ENCODE results near the gene AGK. TPM values are rescaled to one million over a fixed set of nuclear protein-coding genes. Genes with fewer than 3 reads are reported as not detected.
"Not testable (repeated sequence)": the region's sequence is repeated elsewhere in the genome, so short reads cannot be mapped to it uniquely, and the experiment has no call there.

Gene AGK
- total RNA-seq, 1 experiment from 2014 or later: 32.2 TPM

DNA sequence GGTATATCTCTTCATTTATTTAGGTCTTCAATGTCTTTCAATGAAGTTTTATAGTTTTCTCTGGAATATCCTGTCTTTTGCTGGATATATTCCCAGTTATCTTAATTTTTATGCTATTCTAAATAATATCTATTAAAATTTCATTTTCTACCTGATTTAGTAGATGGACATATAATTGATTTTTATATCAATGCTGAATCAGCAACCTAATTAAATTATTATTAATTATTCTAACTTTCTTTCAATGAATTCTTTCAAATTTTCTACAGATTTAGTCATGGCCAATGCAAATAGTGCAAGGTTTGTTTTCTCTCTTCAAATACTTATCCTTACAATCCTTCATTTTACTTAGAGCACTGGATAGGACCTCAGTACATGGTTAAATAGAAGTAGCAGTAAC lies 94.0 kb downstream of the AGK start:
- peaks cover 12% of the 10 kb centered on the region for H3K4me1 Mint-ChIP-seq
- H3K27ac Mint-ChIP-seq: no peak overlapping the region
- H3K36me3 Mint-ChIP-seq: peaks cover 11% of the 10 kb centered on the region
- TF ChIP-seq FOXP1 (CRISPR knock-in tag; IDR thresholded peaks at IDR 0.05; ENCODE audit: borderline replicate concordance): no peak
- TF ChIP-seq OVOL2 (CRISPR knock-in tag; IDR thresholded peaks at IDR 0.05; ENCODE audit: borderline replicate concordance): no peak
- no peak for TF ChIP-seq CREB1 (CRISPR knock-in tag; IDR thresholded peaks at IDR 0.05)
- no peak for TF ChIP-seq FOXK1 (CRISPR knock-in tag; IDR thresholded peaks at IDR 0.05)
- TF ChIP-seq, protein P1, sequence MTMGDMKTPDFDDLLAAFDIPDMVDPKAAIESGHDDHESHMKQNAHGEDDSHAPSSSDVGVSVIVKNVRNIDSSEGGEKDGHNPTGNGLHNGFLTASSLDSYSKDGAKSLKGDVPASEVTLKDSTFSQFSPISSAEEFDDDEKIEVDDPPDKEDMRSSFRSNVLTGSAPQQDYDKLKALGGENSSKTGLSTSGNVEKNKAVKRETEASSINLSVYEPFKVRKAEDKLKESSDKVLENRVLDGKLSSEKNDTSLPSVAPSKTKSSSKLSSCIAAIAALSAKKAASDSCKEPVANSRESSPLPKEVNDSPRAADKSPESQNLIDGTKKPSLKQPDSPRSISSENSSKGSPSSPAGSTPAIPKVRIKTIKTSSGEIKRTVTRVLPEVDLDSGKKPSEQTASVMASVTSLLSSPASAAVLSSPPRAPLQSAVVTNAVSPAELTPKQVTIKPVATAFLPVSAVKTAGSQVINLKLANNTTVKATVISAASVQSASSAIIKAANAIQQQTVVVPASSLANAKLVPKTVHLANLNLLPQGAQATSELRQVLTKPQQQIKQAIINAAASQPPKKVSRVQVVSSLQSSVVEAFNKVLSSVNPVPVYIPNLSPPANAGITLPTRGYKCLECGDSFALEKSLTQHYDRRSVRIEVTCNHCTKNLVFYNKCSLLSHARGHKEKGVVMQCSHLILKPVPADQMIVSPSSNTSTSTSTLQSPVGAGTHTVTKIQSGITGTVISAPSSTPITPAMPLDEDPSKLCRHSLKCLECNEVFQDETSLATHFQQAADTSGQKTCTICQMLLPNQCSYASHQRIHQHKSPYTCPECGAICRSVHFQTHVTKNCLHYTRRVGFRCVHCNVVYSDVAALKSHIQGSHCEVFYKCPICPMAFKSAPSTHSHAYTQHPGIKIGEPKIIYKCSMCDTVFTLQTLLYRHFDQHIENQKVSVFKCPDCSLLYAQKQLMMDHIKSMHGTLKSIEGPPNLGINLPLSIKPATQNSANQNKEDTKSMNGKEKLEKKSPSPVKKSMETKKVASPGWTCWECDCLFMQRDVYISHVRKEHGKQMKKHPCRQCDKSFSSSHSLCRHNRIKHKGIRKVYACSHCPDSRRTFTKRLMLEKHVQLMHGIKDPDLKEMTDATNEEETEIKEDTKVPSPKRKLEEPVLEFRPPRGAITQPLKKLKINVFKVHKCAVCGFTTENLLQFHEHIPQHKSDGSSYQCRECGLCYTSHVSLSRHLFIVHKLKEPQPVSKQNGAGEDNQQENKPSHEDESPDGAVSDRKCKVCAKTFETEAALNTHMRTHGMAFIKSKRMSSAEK (CRISPR knock-in tag; IDR thresholded peaks at IDR 0.05; ENCODE audit: borderline replicate concordance): no peak
- no peak for TF ChIP-seq ZNF263 (CRISPR knock-in tag; IDR thresholded peaks at IDR 0.05; ENCODE audit: low read depth)
- TF ChIP-seq FOXJ3 (CRISPR knock-in tag; IDR thresholded peaks at IDR 0.05; ENCODE audit: borderline replicate concordance): no peak
- TF ChIP-seq, protein P2, sequence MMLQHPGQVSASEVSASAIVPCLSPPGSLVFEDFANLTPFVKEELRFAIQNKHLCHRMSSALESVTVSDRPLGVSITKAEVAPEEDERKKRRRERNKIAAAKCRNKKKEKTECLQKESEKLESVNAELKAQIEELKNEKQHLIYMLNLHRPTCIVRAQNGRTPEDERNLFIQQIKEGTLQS (CRISPR knock-in tag; conservative IDR thresholded peaks at IDR 0.05): no peak
- TF ChIP-seq KAT7 (CRISPR knock-in tag; IDR thresholded peaks at IDR 0.05; ENCODE audit: borderline replicate concordance): no peak
- no peak for TF ChIP-seq JUN (CRISPR knock-in tag; IDR thresholded peaks at IDR 0.05)
- no peak for TF ChIP-seq NR3C1 (CRISPR knock-in tag; conservative IDR thresholded peaks at IDR 0.05; ENCODE audit: low read depth)
- no peak for TF ChIP-seq TEAD4 (CRISPR knock-in tag; IDR thresholded peaks at IDR 0.05)
- POLR2A ChIA-PET: no interaction called here
- no peaks in the 10 kb centered on the region for H3K27me3 Mint-ChIP-seq (ENCODE audit: low read depth)
- H3K9me3 Mint-ChIP-seq: no peaks in the 10 kb centered on the region
- no peak for ATAC-seq
- no peak for DNase-seq (ENCODE audit: low spot score)
- H3K4me3 Mint-ChIP-seq: no peak overlapping the region
- CTCF ChIA-PET: no interaction called here

DNA sequence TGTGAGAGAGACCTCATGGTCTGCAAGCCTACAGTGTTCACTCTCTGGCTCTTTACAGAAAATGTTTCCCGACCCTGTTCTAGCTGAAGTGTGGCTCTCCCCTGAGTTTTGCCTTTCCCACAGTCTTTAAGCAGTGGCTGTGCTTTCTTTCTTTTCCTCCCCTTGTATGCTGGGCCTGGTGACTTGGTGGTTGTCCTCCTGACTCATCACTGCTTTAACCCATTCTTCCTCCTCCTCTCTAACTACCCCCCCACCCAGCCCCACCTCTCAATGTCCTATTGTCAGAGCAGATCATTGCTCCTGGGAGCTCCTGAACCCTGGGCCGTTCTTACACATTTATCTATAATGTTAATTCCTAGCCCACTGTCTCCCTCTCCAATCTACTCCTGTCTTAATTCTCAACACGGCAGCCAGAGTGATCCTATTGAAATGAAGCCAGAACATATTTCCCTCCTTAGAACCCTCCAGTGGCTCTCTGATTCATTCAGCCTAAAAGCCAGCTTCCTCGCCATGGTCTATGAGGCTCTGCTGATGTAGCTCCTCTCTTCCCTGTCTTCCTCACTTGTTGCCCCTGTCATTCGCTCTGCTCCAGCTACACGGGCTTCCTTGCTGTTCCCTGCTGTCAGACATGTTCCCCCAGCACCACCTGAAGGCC lies 95.7 kb downstream of the AGK start:
- Mint-ChIP-seq H3K36me3 (peaks cover 8% of the 10 kb centered on the region; the same call in 1 of the 2 replicates), H3K27me3 (ENCODE audit: low read depth) (no peaks in the 10 kb centered on the region), H3K9me3 (no peaks in the 10 kb centered on the region), H3K4me3 (no peak overlapping the region), H3K27ac (peak overlapping the region; percentile 68), H3K4me1 (peaks cover 10% of the 10 kb centered on the region)
- CTCF ChIA-PET: interaction anchor here (0.5 to 1.4 kb wide), 4 partner anchors 91 to 835 kb away, joined by 3 to 4 read pairs (median 3); no protein-coding TSS in a partner anchor
- DNase-seq (ENCODE audit: low spot score): no peak
- TF ChIP-seq TCF7 (CRISPR knock-in tag; IDR thresholded peaks at IDR 0.05; ENCODE audit: low read depth): no peak
- TF ChIP-seq, protein P3, sequence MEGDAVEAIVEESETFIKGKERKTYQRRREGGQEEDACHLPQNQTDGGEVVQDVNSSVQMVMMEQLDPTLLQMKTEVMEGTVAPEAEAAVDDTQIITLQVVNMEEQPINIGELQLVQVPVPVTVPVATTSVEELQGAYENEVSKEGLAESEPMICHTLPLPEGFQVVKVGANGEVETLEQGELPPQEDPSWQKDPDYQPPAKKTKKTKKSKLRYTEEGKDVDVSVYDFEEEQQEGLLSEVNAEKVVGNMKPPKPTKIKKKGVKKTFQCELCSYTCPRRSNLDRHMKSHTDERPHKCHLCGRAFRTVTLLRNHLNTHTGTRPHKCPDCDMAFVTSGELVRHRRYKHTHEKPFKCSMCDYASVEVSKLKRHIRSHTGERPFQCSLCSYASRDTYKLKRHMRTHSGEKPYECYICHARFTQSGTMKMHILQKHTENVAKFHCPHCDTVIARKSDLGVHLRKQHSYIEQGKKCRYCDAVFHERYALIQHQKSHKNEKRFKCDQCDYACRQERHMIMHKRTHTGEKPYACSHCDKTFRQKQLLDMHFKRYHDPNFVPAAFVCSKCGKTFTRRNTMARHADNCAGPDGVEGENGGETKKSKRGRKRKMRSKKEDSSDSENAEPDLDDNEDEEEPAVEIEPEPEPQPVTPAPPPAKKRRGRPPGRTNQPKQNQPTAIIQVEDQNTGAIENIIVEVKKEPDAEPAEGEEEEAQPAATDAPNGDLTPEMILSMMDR (IDR thresholded peaks at IDR 0.05): no peak
- no peak for TF ChIP-seq FOXP1 (CRISPR knock-in tag; IDR thresholded peaks at IDR 0.05; ENCODE audit: borderline replicate concordance)
- no peak for TF ChIP-seq ZNF232 (CRISPR knock-in tag; IDR thresholded peaks at IDR 0.05)
- TF ChIP-seq, protein P4, sequence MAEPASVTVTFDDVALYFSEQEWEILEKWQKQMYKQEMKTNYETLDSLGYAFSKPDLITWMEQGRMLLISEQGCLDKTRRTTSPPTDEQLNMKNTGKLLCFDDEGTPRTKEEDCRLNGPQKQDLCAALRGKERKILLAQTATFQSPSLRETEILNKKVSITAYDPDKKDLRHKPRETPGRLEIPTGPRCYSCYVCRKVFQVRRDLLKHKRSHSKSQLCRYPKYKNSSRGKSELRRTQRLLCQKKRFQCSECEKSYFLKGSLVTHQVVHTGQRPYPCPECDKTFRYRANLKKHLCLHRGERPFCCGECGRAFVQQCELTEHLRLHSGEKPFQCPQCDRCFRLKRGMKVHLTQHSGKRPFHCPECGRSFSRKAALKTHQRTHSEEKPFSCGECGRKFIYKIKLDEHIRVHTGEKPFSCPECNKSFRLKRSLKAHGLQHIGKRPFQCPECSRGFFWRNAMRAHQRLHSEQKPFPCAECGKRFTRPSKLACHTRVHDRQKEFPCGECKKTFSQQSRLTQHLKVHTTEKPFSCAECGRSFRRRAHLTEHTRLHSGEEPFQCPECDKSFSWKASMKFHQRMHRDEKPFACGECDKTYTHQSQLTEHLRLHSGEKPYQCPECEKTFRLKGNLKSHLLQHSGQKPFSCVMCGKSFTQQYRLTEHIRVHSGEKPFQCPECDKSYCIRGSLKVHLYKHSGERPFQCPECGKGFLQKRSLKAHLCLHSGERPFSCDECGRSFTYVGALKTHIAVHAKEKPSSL (CRISPR knock-in tag; conservative IDR thresholded peaks at IDR 0.05): no peak
- no peak for ATAC-seq
- POLR2A ChIA-PET: no interaction called here

DNA sequence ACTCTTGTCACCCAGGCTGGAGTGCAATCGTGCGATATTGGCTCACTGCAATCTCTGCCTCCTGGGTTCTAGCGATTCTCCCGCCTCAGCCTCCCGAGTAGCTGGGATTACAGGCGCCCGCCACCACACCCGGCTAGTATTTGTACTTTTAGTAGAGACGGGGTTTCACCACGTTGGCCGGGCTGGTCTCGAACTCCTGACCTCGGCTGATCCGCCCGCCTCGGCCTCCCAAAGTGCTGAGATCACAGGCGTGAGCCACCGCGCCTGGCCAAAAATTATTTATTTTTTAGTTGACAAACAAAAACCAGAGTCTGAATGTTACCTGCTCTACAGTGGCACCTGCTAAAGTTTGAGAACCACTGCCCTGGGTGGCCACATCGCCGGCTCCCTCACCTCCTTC lies 96.5 kb downstream of the AGK start:
- CTCF ChIA-PET: interaction anchor here (0.5 to 1.2 kb wide), 2 partner anchors 90 to 103 kb away, joined by 3 read pairs; no protein-coding TSS in a partner anchor
- POLR2A ChIA-PET; H3K27me3 Mint-ChIP-seq (ENCODE audit: low read depth); H3K4me3 Mint-ChIP-seq; ATAC-seq; H3K36me3 Mint-ChIP-seq; H3K9me3 Mint-ChIP-seq; DNase-seq (ENCODE audit: low spot score): not testable (repeated sequence)
- Mint-ChIP-seq H3K4me1 (peaks cover 17% of the 10 kb centered on the region), H3K27ac (peak overlapping the region; percentile 64)
